Measurements from ENCODE around the gene DAP. TPM values are rescaled to one million over a fixed set of nuclear protein-coding genes. Genes with fewer than 3 reads are reported as not detected.

DAP gene
- total and polyA plus RNA-seq, 10 of the 15 experiments (the other 5 are each of a cell fraction or from before 2014, with no cell fraction given): 12.9 to 130 (median 49.9) TPM

- peak; percentile 71 for TF ChIP-seq GATAD2B (conservative IDR thresholded peaks at IDR 0.05; ENCODE audit: low read depth)
- no peak for TF ChIP-seq RB1 (IDR thresholded peaks at IDR 0.05; ENCODE audit: borderline replicate concordance)
- TF ChIP-seq MTA2 (IDR thresholded peaks at IDR 0.05; ENCODE audit: low read depth): no peak
- TF ChIP-seq TAF1 (IDR thresholded peaks at IDR 0.05; ENCODE audit: borderline replicate concordance, low read depth, low read length): peak; percentile 40; the same call in 1 of the 2 replicates
- TF ChIP-seq CHD1 (IDR thresholded peaks at IDR 0.05; ENCODE audit: low read depth, low read length): no peak
- no peak for TF ChIP-seq CREM (IDR thresholded peaks at IDR 0.05; ENCODE audit: low read depth)
- TF ChIP-seq HDGF (IDR thresholded peaks at IDR 0.05): no peak
- no peak for TF ChIP-seq ZBTB40 (IDR thresholded peaks at IDR 0.05; ENCODE audit: borderline replicate concordance)
- no peak for TF ChIP-seq POLR2AphosphoS2 (IDR thresholded peaks at IDR 0.05; ENCODE audit: low read depth, low read length)
- no peak for TF ChIP-seq CHD2 (IDR thresholded peaks at IDR 0.05; ENCODE audit: borderline replicate concordance, low read depth, low read length)
- TF ChIP-seq BHLHE40 (IDR thresholded peaks at IDR 0.05; ENCODE audit: borderline replicate concordance in 1 of 2, low read depth in 2 of 2, low read length in 1 of 2): no peak
- no peak for TF ChIP-seq ZZZ3 (IDR thresholded peaks at IDR 0.05; ENCODE audit: control insufficient read depth, insufficient read length, low read depth)
- no peak for TF ChIP-seq E4F1 (IDR thresholded peaks at IDR 0.05; ENCODE audit: borderline replicate concordance, partially characterized antibody)
- TF ChIP-seq ESRRA (IDR thresholded peaks at IDR 0.05; ENCODE audit: low read length): no peak
- TF ChIP-seq TARDBP (IDR thresholded peaks at IDR 0.05; ENCODE audit: borderline replicate concordance): no peak
- TF ChIP-seq PRDM15 (CRISPR knock-in tag; IDR thresholded peaks at IDR 0.05): no peak
- no peak for TF ChIP-seq JUNB (IDR thresholded peaks at IDR 0.05)
- TF ChIP-seq EZH2 (IDR thresholded peaks at IDR 0.05; ENCODE audit: borderline replicate concordance, control insufficient read depth, low read depth, low read length): no peak
- no peak for TF ChIP-seq FOXK2 (IDR thresholded peaks at IDR 0.05)
- no peak for TF ChIP-seq KDM1A (IDR thresholded peaks at IDR 0.05; ENCODE audit: borderline replicate concordance)
- no peak for TF ChIP-seq ZNF217 (IDR thresholded peaks at IDR 0.05)
These were observed 181 bp downstream of the DAP start (continued) for GRCh38 chr5:10760921-10761184.

Measured in GM12878 (cell line).